HUES64 (cell line): Measurements from ENCODE around the gene ZFP1.
"Not testable (repeated sequence)": the region's sequence is repeated elsewhere in the genome, so short reads cannot be mapped to it uniquely, and the experiment has no call there.

ENCODE experiments used
- H3K27ac ChIP-seq: 2 replicates; pipeline ENCODE4 v1.7.0; 2013; ENCODE audit warnings: low read depth, low read length, inconsistent platforms
- H3K27me3 ChIP-seq: 2 replicates; pipeline ENCODE4 v1.6.1; 2013; ENCODE audit warnings: mild to moderate bottlenecking, low read length; ENCODE audit not compliant: insufficient read depth
- H3K36me3 ChIP-seq: 2 replicates; pipeline ENCODE4 v1.6.1; 2013; ENCODE audit warnings: mild to moderate bottlenecking, low read length; ENCODE audit not compliant: insufficient read depth
- H3K4me1 ChIP-seq: 2 replicates; pipeline ENCODE4 v1.6.1; 2013; ENCODE audit warnings: mild to moderate bottlenecking, low read length, moderate library complexity; ENCODE audit not compliant: insufficient read depth
- H3K4me3 ChIP-seq: 2 replicates; pipeline ENCODE4 v1.5.1; 2013; ENCODE audit warnings: mild to moderate bottlenecking, low read length, moderate library complexity
- H3K9ac ChIP-seq: 2 replicates; pipeline ENCODE4 v1.6.1; 2013; ENCODE audit warnings: mild to moderate bottlenecking, low read depth, low read length
- H3K9me3 ChIP-seq: 2 replicates; pipeline ENCODE4 v1.6.1; 2013; ENCODE audit warnings: low read depth, low read length; ENCODE audit not compliant: insufficient read depth
- WGBS: fragments of 150-250, 120-280 bp; methylation state at CpG from one replicate; pipeline ENCODE4 v1.1.7; 2013; ENCODE audit warnings: missing lambda C conversion rate; 5-methylcytosine and 5-hydroxymethylcytosine counted together

The ZFP1 gene

GRCh38 chr16:75129421-75130149 lies 18.7 kb upstream of the ZFP1 start:
- H3K9me3 ChIP-seq: peaks cover 23% of the 10 kb centered on the region; the same call in 1 of the 2 replicates
- H3K36me3 ChIP-seq, H3K4me1 ChIP-seq, H3K4me3 ChIP-seq, H3K27ac ChIP-seq, H3K9ac ChIP-seq, H3K27me3 ChIP-seq: not testable (repeated sequence)
- WGBS: 97% methylated on average over 5 of the region's 5 CpGs

- H3K27me3 ChIP-seq: no peaks in the 10 kb centered on the region
- peaks cover 23% of the 10 kb centered on the region; the same call in 1 of the 2 replicates for H3K9me3 ChIP-seq
- no peak overlapping the region for H3K4me3 ChIP-seq
- no peak overlapping the region for H3K27ac ChIP-seq
- 82% methylated on average over 9 of the region's 9 CpGs for WGBS
- peaks cover 8% of the 10 kb centered on the region; the same call in 1 of the 2 replicates for H3K4me1 ChIP-seq
- no peak overlapping the region for H3K9ac ChIP-seq
- H3K36me3 ChIP-seq: no peaks in the 10 kb centered on the region
Measured at GRCh38 chr16:75130150-75130771, 18.1 kb upstream of the ZFP1 start.

- H3K4me3 ChIP-seq: no peak overlapping the region
- no peaks in the 10 kb centered on the region for H3K27me3 ChIP-seq
- no peak overlapping the region for H3K9ac ChIP-seq
- peaks cover 23% of the 10 kb centered on the region; the same call in 1 of the 2 replicates for H3K9me3 ChIP-seq
- WGBS: 56% methylated on average over 6 of the region's 7 CpGs
- H3K36me3 ChIP-seq: no peaks in the 10 kb centered on the region
- H3K4me1 ChIP-seq: peaks cover 8% of the 10 kb centered on the region; the same call in 1 of the 2 replicates
- no peak overlapping the region; the same call in 1 of the 2 replicates for H3K27ac ChIP-seq
Measured at GRCh38 chr16:75131081-75131480, 17.2 kb upstream of the ZFP1 start.

- H3K9me3 ChIP-seq: no peaks in the 10 kb centered on the region
- no peaks in the 10 kb centered on the region for H3K27me3 ChIP-seq
- 0 out of 2 replicates have a peak, but pooled peaks cover 4% of the 10 kb centered on the region for H3K4me1 ChIP-seq
- H3K36me3 ChIP-seq: no peaks in the 10 kb centered on the region
- H3K9ac ChIP-seq: no peak overlapping the region
- no peak overlapping the region for H3K4me3 ChIP-seq
- no peak overlapping the region for H3K27ac ChIP-seq
- WGBS: 92% methylated on average over 8 of the region's 8 CpGs
Measured at GRCh38 chr16:75138233-75138632, 10.1 kb upstream of the ZFP1 start.

- no peaks in the 10 kb centered on the region for H3K9me3 ChIP-seq
- WGBS: 41% methylated on average over 9 of the region's 9 CpGs
- no peak overlapping the region for H3K4me3 ChIP-seq
- H3K36me3 ChIP-seq: no peaks in the 10 kb centered on the region
- no peaks in the 10 kb centered on the region for H3K27me3 ChIP-seq
- H3K9ac ChIP-seq: no peak overlapping the region
- H3K4me1 ChIP-seq: 0 out of 2 replicates have a peak, but pooled peaks cover 4% of the 10 kb centered on the region
- H3K27ac ChIP-seq: no peak overlapping the region
Measured at GRCh38 chr16:75138636-75139035, 9.7 kb upstream of the ZFP1 start.

- Histone ChIP-seq H3K27ac (no peak overlapping the region), H3K36me3 (no peaks in the 10 kb centered on the region), H3K9me3 (no peaks in the 10 kb centered on the region), H3K4me1 (0 out of 2 replicates have a peak, but pooled peaks cover 4% of the 10 kb centered on the region), H3K9ac (no peak overlapping the region), H3K27me3 (no peaks in the 10 kb centered on the region), H3K4me3 (no peak overlapping the region)
- 97% methylated on average over 5 of the region's 5 CpGs for WGBS
Measured at GRCh38 chr16:75139498-75139897, 8.8 kb upstream of the ZFP1 start.

GRCh38 chr16:75143941-75144340 lies 4.4 kb upstream of the ZFP1 start:
- H3K27ac ChIP-seq: no peak overlapping the region
- H3K27me3 ChIP-seq: no peaks in the 10 kb centered on the region
- H3K36me3 ChIP-seq: no peaks in the 10 kb centered on the region
- H3K4me1 ChIP-seq: 0 out of 2 replicates have a peak, but pooled peaks cover 3% of the 10 kb centered on the region
- 95% methylated on average over 6 of the region's 6 CpGs for WGBS
- no peaks in the 10 kb centered on the region for H3K9me3 ChIP-seq
- no peak overlapping the region for H3K9ac ChIP-seq
- H3K4me3 ChIP-seq: no peak overlapping the region

- peaks cover 24% of the 10 kb centered on the region for H3K9me3 ChIP-seq
- 0 out of 2 replicates have a peak, but pooled peaks cover 3% of the 10 kb centered on the region for H3K4me1 ChIP-seq
- no peak overlapping the region for H3K27ac ChIP-seq
- H3K27me3 ChIP-seq: no peaks in the 10 kb centered on the region
- peak overlapping the region; percentile 76 for H3K4me3 ChIP-seq
- peaks cover 25% of the 10 kb centered on the region for H3K36me3 ChIP-seq
- no peak overlapping the region for H3K9ac ChIP-seq
- 5% methylated on average over 1 of the region's 3 CpGs for WGBS
Measured at GRCh38 chr16:75147968-75148310, 385 bp upstream of the ZFP1 start.

GRCh38 chr16:75151798-75152197 lies 3.5 kb downstream of the ZFP1 start:
- H3K9me3 ChIP-seq: peaks cover 24% of the 10 kb centered on the region
- no peak overlapping the region for H3K27ac ChIP-seq
- WGBS: 42% methylated on average over 2 of the region's 2 CpGs

GRCh38 chr16:75152635-75153034 lies 4.3 kb downstream of the ZFP1 start:
- H3K27ac ChIP-seq: no peak overlapping the region

More at GRCh38 chr16:75151798-75152197, 3.5 kb downstream of the ZFP1 start:
- H3K36me3 ChIP-seq: peaks cover 57% of the 10 kb centered on the region
- no peak overlapping the region for H3K9ac ChIP-seq
- no peak overlapping the region for H3K4me3 ChIP-seq
- 0 out of 2 replicates have a peak, but pooled peaks cover 3% of the 10 kb centered on the region for H3K4me1 ChIP-seq
- no peaks in the 10 kb centered on the region for H3K27me3 ChIP-seq

GRCh38 chr16:75160386-75160785 lies 12.1 kb downstream of the ZFP1 start:
- Histone ChIP-seq H3K9ac (no peak overlapping the region), H3K27ac (no peak overlapping the region), H3K4me1 (no peaks in the 10 kb centered on the region), H3K4me3 (no peak overlapping the region), H3K27me3 (no peaks in the 10 kb centered on the region), H3K9me3 (no peaks in the 10 kb centered on the region; the same call in 1 of the 2 replicates), H3K36me3 (peaks cover 31% of the 10 kb centered on the region)
- WGBS: 100% methylated on average over 1 of the region's 1 CpG

More at GRCh38 chr16:75152635-75153034, 4.3 kb downstream of the ZFP1 start:
- peaks cover 24% of the 10 kb centered on the region for H3K9me3 ChIP-seq
- H3K4me1 ChIP-seq: 0 out of 2 replicates have a peak, but pooled peaks cover 3% of the 10 kb centered on the region
- H3K4me3 ChIP-seq: no peak overlapping the region
- H3K36me3 ChIP-seq: peaks cover 63% of the 10 kb centered on the region
- H3K27me3 ChIP-seq: no peaks in the 10 kb centered on the region
- H3K9ac ChIP-seq: no peak overlapping the region
